ENCODE data around the gene TMEM116.
"Not testable (repeated sequence)": the region's sequence is repeated elsewhere in the genome, so short reads cannot be mapped to it uniquely, and the experiment has no call there.

The TMEM116 gene

DNA sequence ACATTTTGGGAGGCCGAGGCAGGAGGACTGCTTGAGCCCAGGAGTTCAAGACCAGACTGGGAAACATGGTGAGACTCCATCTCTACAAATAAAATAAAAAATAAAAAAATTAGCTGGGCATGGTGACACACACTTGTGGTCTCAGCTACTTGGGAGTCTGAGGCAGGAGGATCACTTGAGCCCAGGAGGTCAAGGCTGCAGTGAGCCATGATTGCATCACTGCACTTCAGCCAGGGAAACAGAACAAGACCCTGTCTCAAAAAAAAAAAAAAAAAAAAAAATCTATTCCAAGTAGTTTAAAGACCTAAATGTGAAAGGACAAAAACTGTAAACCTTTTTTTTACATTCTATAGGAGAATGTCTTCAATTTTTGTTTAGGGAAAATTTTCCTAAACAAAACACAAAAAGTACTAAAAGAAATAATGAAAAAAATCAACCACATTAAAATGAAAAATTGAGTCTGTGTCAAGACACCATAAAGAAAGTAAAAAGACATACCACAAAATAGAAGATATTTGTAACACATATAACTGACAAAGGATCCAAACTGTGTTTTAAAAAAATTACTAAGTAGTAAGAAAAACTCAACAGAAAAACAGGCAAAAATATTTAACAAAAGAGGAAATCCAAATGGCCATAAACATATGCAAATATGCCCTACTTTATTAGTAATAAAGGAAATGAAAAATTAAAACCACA, 17.0 kb downstream of the TMEM116 start:
- Mint-ChIP-seq H3K36me3 (peaks cover 5% of the 10 kb centered on the region), H3K4me3 (peak overlapping the region; percentile 23), H3K27ac (peak overlapping the region; percentile 41), H3K27me3 (no peaks in the 10 kb centered on the region), H3K4me1 (peaks cover 88% of the 10 kb centered on the region), H3K9me3 (no peaks in the 10 kb centered on the region)

DNA sequence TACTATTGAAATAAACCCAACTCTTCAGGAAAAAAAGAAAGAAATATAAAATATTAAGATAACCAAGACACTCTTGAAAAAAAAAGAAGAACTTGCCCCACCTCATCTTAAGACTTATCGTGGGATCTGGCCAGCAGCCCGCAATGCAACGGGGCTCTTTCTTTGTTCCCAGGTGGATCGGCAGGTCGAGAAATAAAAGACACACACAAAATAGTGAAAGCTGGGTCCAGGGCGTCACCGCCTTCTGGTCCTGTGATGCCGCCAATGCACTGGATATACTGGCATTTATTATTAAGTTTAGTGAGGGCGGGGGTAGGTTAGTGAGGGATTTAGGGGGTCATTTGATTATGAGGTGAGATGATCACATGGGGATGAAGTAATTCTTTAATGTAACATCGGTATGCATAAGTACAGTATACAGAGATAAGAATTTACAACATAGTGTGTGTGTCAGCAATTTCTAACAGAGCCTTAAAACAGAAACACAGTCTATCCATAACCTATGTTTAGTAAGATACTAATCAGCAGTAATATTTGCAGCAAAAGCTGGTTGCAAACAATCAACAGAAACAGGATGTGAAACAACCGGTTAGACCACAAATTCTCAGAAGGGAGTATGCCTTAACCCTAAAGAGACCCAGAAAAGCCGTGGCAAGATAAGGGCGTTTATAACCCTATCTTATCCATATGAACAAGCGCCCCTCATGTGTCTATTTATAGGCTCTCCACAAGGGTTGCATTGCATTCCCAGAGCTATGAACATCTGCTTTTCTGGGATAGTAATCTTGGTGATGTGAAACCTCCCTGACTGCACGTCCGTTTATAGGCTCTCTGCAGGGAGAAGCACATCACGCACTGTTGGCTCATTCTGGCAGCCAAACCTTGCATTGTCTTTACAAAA, 18.5 kb downstream of the TMEM116 start:
- H3K4me3 Mint-ChIP-seq: peak overlapping the region; percentile 86
- not testable (repeated sequence) for H3K9me3 Mint-ChIP-seq, H3K27me3 Mint-ChIP-seq, H3K36me3 Mint-ChIP-seq
- peaks cover 84% of the 10 kb centered on the region for H3K4me1 Mint-ChIP-seq
- H3K27ac Mint-ChIP-seq: peak overlapping the region; percentile 26

DNA sequence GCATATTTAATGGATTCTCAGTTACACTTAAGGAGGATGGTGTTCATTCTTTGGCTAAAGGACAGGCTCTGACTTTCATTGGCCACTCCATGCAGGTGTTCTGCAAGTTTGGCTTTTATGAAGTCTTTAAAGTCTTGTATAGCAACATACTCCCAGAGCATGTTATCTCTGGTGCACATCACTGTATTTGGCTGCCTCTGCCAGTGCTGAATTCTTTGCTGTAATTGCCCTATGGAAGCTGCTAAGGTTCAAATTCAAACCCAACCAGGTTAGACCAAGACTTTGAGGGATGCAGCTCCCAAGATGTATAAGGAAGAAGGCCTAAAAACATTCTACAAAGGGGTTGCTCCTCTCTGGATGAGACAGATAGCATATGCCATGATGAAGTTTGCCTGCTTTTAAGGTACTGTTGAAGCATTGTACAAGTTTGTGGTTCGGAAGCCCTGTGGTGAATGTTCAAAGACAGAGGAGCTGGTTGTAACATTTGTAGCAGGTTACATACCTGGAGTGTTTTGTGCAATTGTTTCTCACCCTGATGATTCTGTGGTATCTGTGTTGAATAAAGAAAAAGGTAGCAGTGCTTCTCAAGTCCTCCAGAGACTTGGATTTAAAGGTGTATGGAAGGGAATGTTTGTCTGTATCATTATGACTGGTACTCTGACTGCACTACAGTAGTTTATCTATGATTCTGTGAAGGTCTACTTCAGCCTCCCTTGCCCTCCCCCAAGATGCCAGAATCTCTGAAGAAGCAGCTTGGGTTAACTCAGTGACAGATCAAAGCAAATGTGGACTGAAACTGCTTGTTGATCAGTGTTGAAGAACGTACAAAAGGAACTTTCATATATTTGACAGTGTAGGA, 19.4 kb downstream of the TMEM116 start:
- Mint-ChIP-seq H3K36me3 (peaks cover 7% of the 10 kb centered on the region), H3K9me3 (no peaks in the 10 kb centered on the region), H3K4me3 (peak overlapping the region; percentile 86), H3K4me1 (peaks cover 84% of the 10 kb centered on the region), H3K27me3 (no peaks in the 10 kb centered on the region), H3K27ac (peak overlapping the region; percentile 26)

DNA sequence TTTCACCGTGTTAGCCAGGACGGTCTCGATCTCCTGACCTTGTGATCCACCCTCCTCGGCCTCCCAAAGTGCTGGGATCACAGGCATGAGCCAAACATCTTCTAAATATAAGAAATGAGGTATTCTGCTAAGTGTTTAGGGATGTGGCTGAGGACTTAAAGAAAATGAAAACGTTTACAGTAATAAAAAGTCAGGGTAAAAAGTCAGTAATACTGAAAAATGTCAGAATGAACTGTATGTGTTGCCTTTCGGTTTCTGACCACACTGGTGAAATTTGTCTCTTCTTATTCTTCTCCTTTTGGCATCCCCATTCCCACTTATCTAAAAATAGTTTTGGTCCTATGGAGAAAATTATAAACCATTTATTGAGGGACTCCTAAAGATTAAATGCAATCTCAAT, 20.5 kb downstream of the TMEM116 start:
- Mint-ChIP-seq H3K4me1 (peaks cover 79% of the 10 kb centered on the region), H3K36me3 (peaks cover 7% of the 10 kb centered on the region), H3K27ac (peak overlapping the region; percentile 92), H3K27me3 (no peaks in the 10 kb centered on the region), H3K9me3 (no peaks in the 10 kb centered on the region), H3K4me3 (peak overlapping the region; percentile 54)

DNA sequence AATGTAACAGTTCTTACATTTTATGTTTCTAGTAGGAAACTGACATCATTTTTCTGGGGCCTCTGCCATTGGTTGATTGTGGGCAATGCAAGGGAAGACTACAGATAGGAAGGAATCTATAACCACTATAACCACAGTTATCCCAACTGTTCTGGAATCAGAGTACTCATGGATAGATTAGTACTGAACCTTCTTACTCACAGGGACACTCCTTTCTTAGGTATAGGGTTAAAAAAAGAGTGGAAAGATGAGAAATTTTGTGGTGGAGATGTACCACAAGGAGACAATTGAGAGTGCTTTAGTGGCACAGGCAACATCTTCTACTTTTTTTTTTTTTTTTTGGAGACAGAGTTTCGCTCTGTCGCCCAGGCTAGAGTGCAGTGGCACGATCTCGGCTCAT, 21.0 kb downstream of the TMEM116 start:
- peak overlapping the region; percentile 92 for H3K27ac Mint-ChIP-seq
- H3K4me1 Mint-ChIP-seq: peaks cover 75% of the 10 kb centered on the region
- peak overlapping the region; percentile 64 for H3K4me3 Mint-ChIP-seq
- no peaks in the 10 kb centered on the region for H3K27me3 Mint-ChIP-seq
- no peaks in the 10 kb centered on the region for H3K9me3 Mint-ChIP-seq
- peaks cover 7% of the 10 kb centered on the region for H3K36me3 Mint-ChIP-seq

DNA sequence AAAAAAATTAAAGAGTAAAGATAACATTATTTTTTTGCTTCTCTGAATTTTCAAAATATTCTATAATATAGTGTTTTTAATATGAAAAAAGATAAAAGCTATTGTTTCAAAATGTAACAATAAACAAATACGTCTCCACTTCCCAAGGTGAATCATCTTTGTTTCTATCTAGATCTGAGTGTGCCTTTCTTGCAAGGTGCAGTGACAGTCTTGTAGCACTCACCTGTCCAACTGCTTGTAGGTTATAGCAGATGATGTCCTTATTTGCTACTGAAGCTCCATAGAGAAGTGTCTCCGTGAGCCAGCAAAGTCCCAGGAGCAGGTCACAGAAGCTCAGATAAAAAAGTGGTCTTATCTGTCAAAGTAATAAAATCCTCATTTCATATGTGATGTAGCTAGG, 21.4 kb downstream of the TMEM116 start:
- H3K4me3 Mint-ChIP-seq: peak overlapping the region; percentile 64
- H3K27me3 Mint-ChIP-seq: no peaks in the 10 kb centered on the region
- no peaks in the 10 kb centered on the region for H3K9me3 Mint-ChIP-seq
- H3K36me3 Mint-ChIP-seq: peaks cover 7% of the 10 kb centered on the region
- peak overlapping the region; percentile 92 for H3K27ac Mint-ChIP-seq
- peaks cover 71% of the 10 kb centered on the region for H3K4me1 Mint-ChIP-seq

DNA sequence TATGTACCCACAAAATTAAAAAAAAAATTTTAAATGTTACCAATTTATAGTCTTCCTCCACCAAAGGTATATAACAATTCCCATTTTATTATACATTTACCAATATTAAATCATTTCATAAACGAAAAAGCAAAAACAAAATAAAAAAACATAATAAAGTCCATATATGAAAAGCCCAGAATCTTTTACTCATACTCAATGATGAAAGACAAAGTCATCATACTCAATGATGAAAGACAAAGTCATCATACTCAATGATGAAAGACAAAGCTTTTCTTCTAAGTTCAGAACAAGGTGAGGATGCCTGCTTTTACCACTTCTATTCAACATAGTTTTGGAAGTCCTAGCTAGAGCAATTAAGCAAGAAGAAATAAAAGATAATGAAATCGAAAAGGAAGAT, 28.1 kb downstream of the TMEM116 start:
- Mint-ChIP-seq H3K4me1 (peaks cover 40% of the 10 kb centered on the region), H3K4me3 (no peak overlapping the region), H3K9me3 (no peaks in the 10 kb centered on the region), H3K27me3 (no peaks in the 10 kb centered on the region), H3K27ac (peak overlapping the region; percentile 77), H3K36me3 (peaks cover 8% of the 10 kb centered on the region)

DNA sequence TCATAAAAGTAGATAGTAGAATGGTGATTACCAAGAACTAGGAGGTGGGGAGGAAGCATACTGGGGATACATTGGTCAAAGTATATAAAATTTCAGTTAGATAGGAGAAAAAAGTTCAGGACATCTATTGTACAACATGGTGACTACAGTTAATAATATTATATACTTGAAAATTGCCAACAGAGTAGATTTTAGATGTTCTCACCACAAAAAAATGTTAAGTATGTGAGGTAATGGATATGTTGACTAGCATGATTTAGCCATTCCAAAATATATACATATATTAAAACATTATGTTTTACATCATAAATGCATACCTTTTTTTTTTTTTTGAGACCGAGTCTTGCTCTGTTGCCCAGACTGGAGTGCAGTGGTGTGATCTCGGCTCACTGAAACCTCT, 31.0 kb downstream of the TMEM116 start:
- H3K27ac Mint-ChIP-seq: peak overlapping the region; percentile 10
- H3K4me1 Mint-ChIP-seq: peaks cover 42% of the 10 kb centered on the region
- H3K9me3 Mint-ChIP-seq: no peaks in the 10 kb centered on the region
- no peak overlapping the region for H3K4me3 Mint-ChIP-seq
- no peaks in the 10 kb centered on the region for H3K27me3 Mint-ChIP-seq
- H3K36me3 Mint-ChIP-seq: peaks cover 7% of the 10 kb centered on the region

DNA sequence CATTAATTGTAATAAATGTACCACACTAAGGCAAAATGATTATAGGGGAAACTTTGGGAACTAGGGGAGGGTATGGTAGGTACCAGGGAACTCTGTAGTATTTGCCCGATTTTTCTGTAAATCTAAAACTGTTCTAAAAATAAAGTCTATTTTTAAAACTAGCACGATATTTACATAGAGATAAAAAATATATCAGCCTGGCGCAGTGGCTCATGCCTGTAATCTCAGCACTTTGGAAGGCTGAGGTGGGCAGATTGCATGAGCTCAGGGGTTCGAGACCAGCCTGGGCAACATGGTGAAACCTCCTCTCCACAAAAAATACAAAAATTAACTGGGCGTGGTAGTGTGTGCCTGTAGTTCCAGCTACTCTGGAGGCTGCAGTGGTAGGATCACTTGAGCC, 32.4 kb downstream of the TMEM116 start:
- H3K27ac Mint-ChIP-seq: no peak overlapping the region
- H3K36me3 Mint-ChIP-seq: peaks cover 11% of the 10 kb centered on the region
- H3K27me3 Mint-ChIP-seq: no peaks in the 10 kb centered on the region
- no peaks in the 10 kb centered on the region for H3K9me3 Mint-ChIP-seq
- peaks cover 49% of the 10 kb centered on the region for H3K4me1 Mint-ChIP-seq
- no peak overlapping the region for H3K4me3 Mint-ChIP-seq

DNA sequence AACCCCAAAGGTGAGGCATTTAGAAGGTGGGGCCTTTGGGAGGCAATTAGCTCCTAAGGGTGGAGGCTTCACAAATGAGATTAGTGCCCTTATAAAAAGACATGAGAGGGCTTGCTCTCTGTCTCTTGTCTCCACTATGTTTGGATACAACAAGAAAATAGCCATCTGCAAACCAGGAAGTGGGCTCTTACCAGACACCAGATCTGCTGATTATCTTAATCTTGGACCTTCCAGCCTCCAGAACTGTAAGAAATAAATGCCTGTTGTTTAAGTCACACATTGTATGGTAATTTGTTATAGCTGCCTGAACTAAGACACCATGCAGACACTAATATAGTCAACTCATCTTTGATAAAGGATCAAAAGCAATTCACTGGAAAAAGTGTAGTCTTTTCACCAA, 34.4 kb downstream of the TMEM116 start:
- H3K4me1 Mint-ChIP-seq: peaks cover 46% of the 10 kb centered on the region
- H3K36me3 Mint-ChIP-seq: peaks cover 12% of the 10 kb centered on the region
- H3K9me3 Mint-ChIP-seq: no peaks in the 10 kb centered on the region
- no peak overlapping the region for H3K4me3 Mint-ChIP-seq
- no peak overlapping the region for H3K27ac Mint-ChIP-seq
- no peaks in the 10 kb centered on the region for H3K27me3 Mint-ChIP-seq

DNA sequence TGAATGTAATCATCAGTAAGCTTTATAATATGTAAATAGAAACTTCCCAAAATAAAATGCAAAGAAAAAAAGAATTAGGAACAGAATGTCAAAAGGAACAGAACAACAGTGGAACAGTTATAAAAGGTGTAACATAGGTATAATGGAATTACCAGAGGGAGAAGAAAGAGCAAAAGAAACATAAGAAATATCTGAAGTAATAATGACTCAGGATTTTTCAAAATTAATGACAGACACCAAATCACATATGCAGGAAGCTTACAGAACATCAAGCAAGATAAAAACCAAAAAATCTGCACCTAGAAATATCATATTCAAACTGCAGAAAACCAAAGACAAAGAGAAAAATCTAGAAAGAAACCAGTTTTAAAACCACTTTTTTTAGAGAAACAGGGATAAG, 36.1 kb downstream of the TMEM116 start:
- Mint-ChIP-seq H3K4me3 (no peak overlapping the region), H3K27ac (peak overlapping the region; percentile 86), H3K36me3 (peaks cover 17% of the 10 kb centered on the region), H3K9me3 (no peaks in the 10 kb centered on the region), H3K4me1 (peaks cover 42% of the 10 kb centered on the region), H3K27me3 (no peaks in the 10 kb centered on the region)

DNA sequence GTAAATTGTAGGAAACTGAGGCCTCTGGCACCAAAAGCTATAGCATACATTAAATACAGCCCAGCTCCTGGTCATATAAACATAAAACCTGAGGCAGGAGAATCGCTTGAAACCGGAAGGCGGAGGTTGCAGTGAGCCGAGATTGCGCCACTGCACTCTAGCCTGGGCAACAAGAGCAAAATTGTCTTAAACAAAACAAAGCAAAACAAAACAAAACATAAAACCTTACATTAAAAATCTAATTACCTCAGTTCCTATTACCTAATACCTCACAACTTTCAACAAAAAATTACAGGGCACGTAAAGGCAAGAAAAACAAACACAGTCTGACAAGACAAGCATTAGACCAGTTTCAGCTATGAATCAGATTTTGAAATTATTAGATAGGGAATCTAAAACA, 36.7 kb downstream of the TMEM116 start:
- peaks cover 39% of the 10 kb centered on the region for H3K4me1 Mint-ChIP-seq
- H3K36me3 Mint-ChIP-seq: peaks cover 14% of the 10 kb centered on the region
- H3K27me3 Mint-ChIP-seq: no peaks in the 10 kb centered on the region
- no peaks in the 10 kb centered on the region for H3K9me3 Mint-ChIP-seq
- H3K27ac Mint-ChIP-seq: no peak overlapping the region
- no peak overlapping the region for H3K4me3 Mint-ChIP-seq

DNA sequence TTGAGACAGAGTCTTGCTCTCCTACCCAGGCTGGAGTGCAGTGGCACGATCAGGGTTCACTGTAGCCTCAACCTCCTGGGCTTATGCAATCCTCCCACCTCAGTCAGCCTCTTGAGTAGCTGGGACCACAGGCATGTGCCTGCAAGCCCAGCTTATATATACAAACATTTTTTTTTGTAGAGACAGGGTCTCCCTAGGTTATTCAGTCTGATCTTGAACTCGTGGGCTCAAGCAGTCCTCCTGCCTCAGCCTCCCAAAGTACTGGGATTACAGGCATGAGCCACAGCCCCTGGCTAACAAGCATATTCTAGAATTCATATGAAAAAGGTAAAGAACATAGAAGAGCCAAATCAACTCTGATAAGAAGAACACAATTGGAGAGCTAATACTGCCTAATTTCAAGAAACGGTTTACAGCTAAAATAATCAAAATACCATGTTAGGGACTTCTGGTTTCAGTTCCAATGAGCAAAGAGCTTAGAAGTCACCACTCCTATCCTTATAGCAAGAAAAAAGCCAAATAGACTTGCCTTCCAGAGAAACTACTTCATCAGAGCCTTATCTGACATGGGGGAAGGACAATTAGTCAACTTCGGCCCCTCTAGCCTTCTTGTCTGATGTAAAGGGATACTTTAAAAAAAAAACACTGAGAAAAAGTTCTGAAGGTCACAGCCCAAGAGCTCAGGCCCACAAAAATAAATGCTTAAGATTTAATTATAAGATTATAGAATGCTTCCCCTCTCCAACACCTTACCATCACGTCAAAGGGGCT, 37.6 kb downstream of the TMEM116 start:
- Mint-ChIP-seq H3K9me3 (no peaks in the 10 kb centered on the region), H3K36me3 (peaks cover 14% of the 10 kb centered on the region), H3K27ac (no peak overlapping the region), H3K27me3 (no peaks in the 10 kb centered on the region), H3K4me1 (peaks cover 39% of the 10 kb centered on the region), H3K4me3 (no peak overlapping the region)

DNA sequence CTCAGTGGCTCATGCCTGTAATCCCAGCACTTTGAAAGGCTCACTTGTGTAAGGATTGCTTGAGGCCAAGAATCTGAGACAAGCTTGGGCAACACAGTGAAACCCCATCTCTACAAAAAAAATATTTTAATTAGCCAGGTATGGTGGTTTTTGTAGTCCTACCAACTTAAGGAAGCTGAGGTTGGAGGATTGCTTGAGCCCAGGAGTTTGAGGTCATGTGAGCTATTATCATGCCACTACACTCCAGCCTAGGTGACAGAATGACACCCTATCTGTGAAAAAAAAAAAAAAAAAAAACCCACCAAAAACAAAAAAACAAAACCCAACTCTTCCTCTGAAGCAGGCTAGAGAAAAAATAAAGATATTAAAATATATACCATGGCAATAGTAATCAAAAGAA, 41.2 kb downstream of the TMEM116 start:
- no peaks in the 10 kb centered on the region for H3K9me3 Mint-ChIP-seq
- H3K4me3 Mint-ChIP-seq: no peak overlapping the region
- no peaks in the 10 kb centered on the region for H3K27me3 Mint-ChIP-seq
- peaks cover 25% of the 10 kb centered on the region for H3K4me1 Mint-ChIP-seq
- peaks cover 16% of the 10 kb centered on the region for H3K36me3 Mint-ChIP-seq
- H3K27ac Mint-ChIP-seq: no peak overlapping the region

DNA sequence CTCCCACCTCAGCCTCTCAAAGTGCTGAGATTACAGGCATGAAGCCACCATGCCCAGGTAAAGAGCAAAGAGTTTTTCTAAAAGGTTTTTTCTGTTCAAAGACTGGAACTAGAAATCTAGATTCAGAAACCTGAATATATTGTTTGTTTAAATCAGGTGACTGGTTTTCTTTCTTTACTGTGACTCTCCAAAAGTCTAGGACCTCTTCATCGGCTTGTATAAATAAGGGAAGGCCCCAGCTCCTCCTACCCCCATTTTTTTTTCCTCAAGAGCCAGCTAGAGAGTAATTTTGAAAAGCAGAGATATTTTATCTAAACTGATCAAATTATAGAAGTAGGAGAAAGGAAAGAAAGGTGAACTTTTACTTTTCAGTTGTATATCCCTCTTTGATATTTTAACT, 48.0 kb downstream of the TMEM116 start:
- H3K4me3 Mint-ChIP-seq: no peak overlapping the region
- H3K9me3 Mint-ChIP-seq: peaks cover 1% of the 10 kb centered on the region
- H3K36me3 Mint-ChIP-seq: peaks cover 25% of the 10 kb centered on the region
- peaks cover 15% of the 10 kb centered on the region for H3K4me1 Mint-ChIP-seq
- H3K27ac Mint-ChIP-seq: no peak overlapping the region
- no peaks in the 10 kb centered on the region for H3K27me3 Mint-ChIP-seq

All from activated naive CD4-positive, alpha-beta T cell treated with anti-CD3 and anti-CD28 coated beads, Interleukin-2, amount 50 U/mL, for 24 hours (primary cell).